Measurements from ENCODE around the gene STK39.

Gene STK39

GRCh38 chr2:168136392-168136977, 110.9 kb downstream of the STK39 start:
- Histone ChIP-seq H3K27me3 (no peaks in the 10 kb centered on the region), H3K9me3 (no peaks in the 10 kb centered on the region), H3K4me1 (peaks cover 0 to 5% (median 2%) of the 10 kb centered on the region in 4 donors), H3K27ac (no peak overlapping the region), H3K4me3 (no peak overlapping the region), H3K36me3 (peaks cover 0 to 6% (median 0%) of the 10 kb centered on the region in 3 donors)
- intact Hi-C loops (cut with DNase I; ENCODE audit: low total_unique reads) = no loop called here
- TF ChIP-seq, protein P1, sequence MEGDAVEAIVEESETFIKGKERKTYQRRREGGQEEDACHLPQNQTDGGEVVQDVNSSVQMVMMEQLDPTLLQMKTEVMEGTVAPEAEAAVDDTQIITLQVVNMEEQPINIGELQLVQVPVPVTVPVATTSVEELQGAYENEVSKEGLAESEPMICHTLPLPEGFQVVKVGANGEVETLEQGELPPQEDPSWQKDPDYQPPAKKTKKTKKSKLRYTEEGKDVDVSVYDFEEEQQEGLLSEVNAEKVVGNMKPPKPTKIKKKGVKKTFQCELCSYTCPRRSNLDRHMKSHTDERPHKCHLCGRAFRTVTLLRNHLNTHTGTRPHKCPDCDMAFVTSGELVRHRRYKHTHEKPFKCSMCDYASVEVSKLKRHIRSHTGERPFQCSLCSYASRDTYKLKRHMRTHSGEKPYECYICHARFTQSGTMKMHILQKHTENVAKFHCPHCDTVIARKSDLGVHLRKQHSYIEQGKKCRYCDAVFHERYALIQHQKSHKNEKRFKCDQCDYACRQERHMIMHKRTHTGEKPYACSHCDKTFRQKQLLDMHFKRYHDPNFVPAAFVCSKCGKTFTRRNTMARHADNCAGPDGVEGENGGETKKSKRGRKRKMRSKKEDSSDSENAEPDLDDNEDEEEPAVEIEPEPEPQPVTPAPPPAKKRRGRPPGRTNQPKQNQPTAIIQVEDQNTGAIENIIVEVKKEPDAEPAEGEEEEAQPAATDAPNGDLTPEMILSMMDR (IDR thresholded peaks at IDR 0.05) = peak; percentile 29 to 40
- no peak for DNase-seq

- intact Hi-C loops (cut with DNase I; ENCODE audit: low total_unique reads) = no loop called here
- H3K4me1 ChIP-seq = peaks cover 0 to 7% (median 4%) of the 10 kb centered on the region in 4 donors
- no peaks in the 10 kb centered on the region for H3K27me3 ChIP-seq
- peaks cover 0 to 6% (median 0%) of the 10 kb centered on the region in 3 donors for H3K36me3 ChIP-seq
- H3K9me3 ChIP-seq = no peaks in the 10 kb centered on the region
- TF ChIP-seq, protein P1 (IDR thresholded peaks at IDR 0.05) = no peak
- DNase-seq = no peak
- no peak overlapping the region for H3K4me3 ChIP-seq
- no peak overlapping the region for H3K27ac ChIP-seq
Observed at GRCh38 chr2:168135630-168136029, 111.8 kb downstream of the STK39 start.

- Histone ChIP-seq H3K27ac (no peak overlapping the region), H3K27me3 (no peaks in the 10 kb centered on the region), H3K4me1 (peaks cover 0 to 12% (median 8%) of the 10 kb centered on the region in 4 donors), H3K9me3 (no peaks in the 10 kb centered on the region), H3K4me3 (no peak overlapping the region), H3K36me3 (peaks cover 0 to 6% (median 0%) of the 10 kb centered on the region in 3 donors)
- DNase-seq = no peak
- intact Hi-C loops (cut with DNase I; ENCODE audit: low total_unique reads) = no loop called here
- TF ChIP-seq, protein P1 (IDR thresholded peaks at IDR 0.05) = no peak
Observed at GRCh38 chr2:168135121-168135520, 112.3 kb downstream of the STK39 start.

- intact Hi-C loops (cut with DNase I; ENCODE audit: low total_unique reads) = no loop called here
- TF ChIP-seq, protein P1 (IDR thresholded peaks at IDR 0.05) = no peak
- H3K27me3 ChIP-seq = no peaks in the 10 kb centered on the region
- H3K4me3 ChIP-seq = no peak overlapping the region
- DNase-seq = no peak
- peaks cover 0 to 10% (median 6%) of the 10 kb centered on the region in 4 donors for H3K4me1 ChIP-seq
- H3K9me3 ChIP-seq = no peaks in the 10 kb centered on the region
- peaks cover 0 to 6% (median 2%) of the 10 kb centered on the region in 3 donors for H3K36me3 ChIP-seq
- H3K27ac ChIP-seq = no peak overlapping the region
Observed at GRCh38 chr2:168134485-168134884, 112.9 kb downstream of the STK39 start.

DNA sequence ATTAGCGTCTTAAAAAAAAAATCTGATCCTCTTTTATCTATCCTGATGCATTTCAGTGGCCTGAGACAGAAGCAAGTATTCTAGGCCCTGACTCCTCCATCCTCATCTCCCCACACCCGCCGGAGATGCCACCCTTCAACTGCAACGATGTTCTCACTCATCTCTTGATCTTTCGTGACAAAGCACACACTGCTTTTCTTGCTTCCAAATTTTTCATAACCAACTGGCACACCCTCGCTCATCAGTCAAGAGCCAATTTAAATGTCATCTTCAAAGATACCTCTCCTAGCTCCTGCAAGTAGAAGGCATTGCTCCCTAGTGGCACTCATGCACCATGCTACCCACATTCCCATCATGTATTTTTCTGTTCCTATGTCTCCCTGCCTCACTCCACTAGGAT, 115.0 kb downstream of the STK39 start:
- Histone ChIP-seq H3K4me1 (peaks cover 0 to 10% (median 6%) of the 10 kb centered on the region in 4 donors), H3K4me3 (no peak overlapping the region), H3K27ac (no peak overlapping the region), H3K36me3 (peaks cover 0 to 8% (median 6%) of the 10 kb centered on the region in 3 donors), H3K9me3 (no peaks in the 10 kb centered on the region), H3K27me3 (no peaks in the 10 kb centered on the region)
- no peak for DNase-seq
- TF ChIP-seq, protein P1 (IDR thresholded peaks at IDR 0.05) = no peak
- intact Hi-C loops (cut with DNase I; ENCODE audit: low total_unique reads) = no loop called here
